Epithelial cell of esophagus (primary cell): Measurements from ENCODE around the gene PNKD.

Experiments used
- DNase-seq: peaks from one replicate; pipeline ENCODE4 v3.0.0; 2010; ENCODE audit warnings: low read depth
- H3K4me3 ChIP-seq: 2 replicates; pipeline ENCODE4 v1.5.1; 2011; ENCODE audit warnings: mild to moderate bottlenecking, low read length, control low read depth
- TF ChIP-seq, protein P1 (sequence below): IDR thresholded peaks from 2 replicates; pipeline ENCODE4 v1.5.1; 2011; ENCODE audit warnings: low read depth, mild to moderate bottlenecking, low read length, control low read depth, inconsistent platforms; ENCODE audit not compliant: insufficient read depth; ENCODE audit errors: missing control alignments

The PNKD gene

DNA sequence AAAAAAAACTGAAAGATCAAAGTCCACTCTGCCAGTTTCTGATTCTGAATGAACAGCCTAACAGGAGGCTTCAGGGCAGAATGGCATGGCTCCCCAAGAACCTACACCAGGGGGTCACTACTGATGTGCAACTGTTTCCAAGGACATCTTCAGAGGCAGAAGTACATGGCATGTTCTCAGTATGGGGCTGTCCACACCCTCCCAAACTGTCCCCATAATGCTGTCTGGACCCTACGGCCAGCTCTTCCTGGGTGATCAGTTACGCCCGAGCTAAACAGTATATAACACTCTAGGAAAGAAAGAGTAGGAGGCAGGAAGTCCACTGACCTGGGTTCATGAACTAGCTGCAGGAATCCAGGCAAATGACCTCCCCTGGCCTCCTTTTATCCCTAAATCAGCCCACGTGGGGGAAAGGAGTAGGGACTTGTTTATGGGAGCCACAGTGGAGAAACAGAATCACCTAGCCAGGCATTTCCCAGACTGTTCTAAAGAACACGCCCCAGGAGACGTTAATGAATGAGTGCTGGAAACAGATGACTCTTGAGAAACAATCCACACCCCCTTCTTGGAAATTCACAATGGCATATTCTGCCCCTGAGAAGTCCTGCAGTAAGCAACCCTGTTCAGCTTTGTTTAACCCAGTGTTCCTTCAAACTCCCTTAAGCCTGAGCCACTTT, 19.5 kb downstream of the PNKD start:
- H3K4me3 ChIP-seq: peak overlapping the region; percentile 95
- peak; percentile 82 for DNase-seq
- TF ChIP-seq, protein P1, sequence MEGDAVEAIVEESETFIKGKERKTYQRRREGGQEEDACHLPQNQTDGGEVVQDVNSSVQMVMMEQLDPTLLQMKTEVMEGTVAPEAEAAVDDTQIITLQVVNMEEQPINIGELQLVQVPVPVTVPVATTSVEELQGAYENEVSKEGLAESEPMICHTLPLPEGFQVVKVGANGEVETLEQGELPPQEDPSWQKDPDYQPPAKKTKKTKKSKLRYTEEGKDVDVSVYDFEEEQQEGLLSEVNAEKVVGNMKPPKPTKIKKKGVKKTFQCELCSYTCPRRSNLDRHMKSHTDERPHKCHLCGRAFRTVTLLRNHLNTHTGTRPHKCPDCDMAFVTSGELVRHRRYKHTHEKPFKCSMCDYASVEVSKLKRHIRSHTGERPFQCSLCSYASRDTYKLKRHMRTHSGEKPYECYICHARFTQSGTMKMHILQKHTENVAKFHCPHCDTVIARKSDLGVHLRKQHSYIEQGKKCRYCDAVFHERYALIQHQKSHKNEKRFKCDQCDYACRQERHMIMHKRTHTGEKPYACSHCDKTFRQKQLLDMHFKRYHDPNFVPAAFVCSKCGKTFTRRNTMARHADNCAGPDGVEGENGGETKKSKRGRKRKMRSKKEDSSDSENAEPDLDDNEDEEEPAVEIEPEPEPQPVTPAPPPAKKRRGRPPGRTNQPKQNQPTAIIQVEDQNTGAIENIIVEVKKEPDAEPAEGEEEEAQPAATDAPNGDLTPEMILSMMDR: no peak

DNA sequence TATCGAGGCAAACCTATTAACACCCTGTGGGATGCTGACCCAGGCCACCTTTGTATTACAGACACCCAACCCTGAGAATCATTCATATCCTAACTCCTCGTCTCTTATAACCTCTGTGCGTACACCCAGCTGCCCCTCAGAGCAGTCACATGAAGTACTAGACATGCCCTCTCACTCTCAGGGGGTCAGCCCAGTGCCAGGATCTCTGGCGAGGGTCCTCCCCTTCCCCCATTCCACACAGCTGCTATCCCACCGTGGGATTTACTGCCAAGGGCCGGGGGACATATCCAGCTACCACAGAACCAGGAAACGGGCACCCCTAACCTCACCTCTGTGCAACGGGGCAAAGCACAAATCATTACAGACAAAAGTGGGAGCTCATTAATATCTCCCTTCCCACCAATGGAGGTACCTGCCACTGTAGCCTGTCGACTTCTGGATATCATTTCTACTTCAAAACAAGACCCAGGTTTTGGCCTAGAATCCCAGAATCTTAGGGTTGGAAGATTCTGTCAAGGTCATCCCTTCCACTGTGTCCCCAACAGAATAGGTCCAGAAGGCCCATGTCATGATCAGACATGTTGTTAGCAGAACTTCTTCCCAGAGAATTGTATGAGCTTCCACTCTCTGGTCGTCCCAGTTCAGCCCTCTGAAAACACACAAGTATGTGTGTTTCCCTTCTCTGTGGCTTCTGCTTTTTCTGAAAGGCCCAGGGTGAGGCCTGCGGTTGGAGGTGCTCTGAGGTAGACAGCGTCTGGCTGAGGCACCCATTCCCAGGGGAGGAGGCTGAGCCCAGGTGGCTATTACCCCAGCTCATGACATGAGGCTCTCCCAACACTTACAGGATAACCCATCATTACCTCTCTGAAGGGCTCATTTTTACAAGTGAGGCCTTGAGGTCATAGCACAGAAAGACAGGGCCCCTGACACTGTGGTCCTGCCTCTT, 20.3 kb downstream of the PNKD start:
- peak; percentile 39 for DNase-seq
- TF ChIP-seq, protein P1: no peak
- peak overlapping the region; percentile 95 for H3K4me3 ChIP-seq

DNA sequence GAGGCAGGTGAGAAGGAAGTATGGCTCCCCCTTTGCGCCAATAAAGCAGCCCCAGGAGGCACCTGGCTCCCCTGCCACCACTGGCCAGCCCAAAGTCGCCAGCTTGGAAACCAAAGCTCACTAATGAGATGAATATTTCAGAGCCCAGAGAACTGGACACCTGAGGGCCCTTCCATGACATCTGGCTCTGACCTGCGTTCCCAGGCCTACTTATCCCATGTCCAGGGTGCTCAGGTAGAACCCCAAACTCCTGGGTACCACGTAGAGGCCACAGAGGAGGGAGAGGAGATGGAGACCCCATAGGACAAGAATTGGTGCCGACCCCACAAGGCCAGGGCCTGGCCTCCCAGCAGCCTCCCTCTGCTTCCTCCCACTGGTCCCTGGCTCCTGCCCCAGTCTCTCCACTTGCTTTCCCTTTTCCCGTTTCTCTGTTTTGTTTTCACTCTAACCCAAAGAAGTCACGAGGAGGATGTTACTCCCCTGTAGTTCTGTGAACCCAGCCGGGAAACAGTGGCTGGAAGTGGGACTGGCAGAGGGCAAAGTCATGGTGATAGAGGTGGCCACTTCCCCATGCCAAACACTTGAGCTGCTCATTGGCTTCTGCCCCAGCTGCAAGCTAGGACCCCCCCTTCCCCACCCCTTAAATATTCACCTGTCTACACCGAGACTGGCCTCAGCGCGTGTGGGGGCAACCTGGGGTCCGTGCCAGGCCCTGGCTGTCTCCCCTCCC, 21.2 kb downstream of the PNKD start:
- TF ChIP-seq, protein P1: no peak
- peak overlapping the region; percentile 95 for H3K4me3 ChIP-seq
- no peak for DNase-seq

DNA sequence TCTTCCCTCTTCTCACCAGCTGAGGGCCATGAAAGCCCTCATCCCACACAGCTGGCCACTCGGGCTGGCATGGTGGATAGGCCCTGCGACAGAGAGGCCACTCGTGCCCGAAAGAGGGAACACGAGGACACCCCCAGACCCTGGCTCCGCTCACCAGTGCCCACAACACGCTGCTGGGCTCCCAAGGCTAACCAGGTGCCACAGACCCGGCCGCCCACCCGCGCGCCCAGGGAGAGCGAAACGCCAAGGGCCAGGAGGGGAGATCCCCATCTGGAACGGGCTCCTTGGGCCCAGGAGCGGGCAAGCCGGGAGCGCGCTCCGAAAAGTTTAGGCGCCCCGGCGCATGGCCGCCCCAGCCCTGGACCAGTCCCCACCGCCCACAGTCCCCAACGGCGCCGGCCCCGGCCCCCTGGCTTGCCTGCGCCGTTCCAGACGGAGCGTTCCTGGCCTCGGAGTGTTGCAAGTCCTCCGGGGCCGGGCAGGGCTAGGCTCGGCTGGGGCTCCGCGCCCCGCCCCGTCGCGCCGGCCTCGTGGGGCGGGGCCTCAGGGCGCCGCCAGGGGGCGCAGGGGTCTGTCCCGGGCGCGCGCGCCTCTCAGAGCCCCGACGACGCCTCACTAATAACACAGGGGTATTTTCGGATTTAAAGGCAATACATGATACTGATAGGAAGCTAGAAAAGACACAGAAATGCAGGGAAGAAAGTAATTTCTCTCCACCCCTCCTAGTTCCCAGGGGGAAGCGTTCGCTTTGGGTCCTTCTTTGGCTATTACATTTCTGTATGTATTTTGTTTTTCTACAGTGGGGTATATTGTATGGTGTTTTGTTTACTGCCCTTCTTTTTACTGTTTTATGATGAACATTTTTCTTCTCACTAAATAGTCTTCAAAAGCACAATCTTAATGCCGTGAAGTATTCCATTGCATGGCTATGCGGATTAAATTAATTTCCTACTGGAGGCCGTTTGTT, 22.0 kb downstream of the PNKD start, which contains the start of gene TMBIM1:
TMBIM1 (minus strand) TSS at position 456 of the 967 bp plus-strand sequence. CDS start 10,362 bp downstream, outside the sequence.
- peak; percentile 81 for DNase-seq
- H3K4me3 ChIP-seq: peak within 1 kb of the TSS; percentile 95
- TF ChIP-seq, protein P1: peak; percentile 44

DNA sequence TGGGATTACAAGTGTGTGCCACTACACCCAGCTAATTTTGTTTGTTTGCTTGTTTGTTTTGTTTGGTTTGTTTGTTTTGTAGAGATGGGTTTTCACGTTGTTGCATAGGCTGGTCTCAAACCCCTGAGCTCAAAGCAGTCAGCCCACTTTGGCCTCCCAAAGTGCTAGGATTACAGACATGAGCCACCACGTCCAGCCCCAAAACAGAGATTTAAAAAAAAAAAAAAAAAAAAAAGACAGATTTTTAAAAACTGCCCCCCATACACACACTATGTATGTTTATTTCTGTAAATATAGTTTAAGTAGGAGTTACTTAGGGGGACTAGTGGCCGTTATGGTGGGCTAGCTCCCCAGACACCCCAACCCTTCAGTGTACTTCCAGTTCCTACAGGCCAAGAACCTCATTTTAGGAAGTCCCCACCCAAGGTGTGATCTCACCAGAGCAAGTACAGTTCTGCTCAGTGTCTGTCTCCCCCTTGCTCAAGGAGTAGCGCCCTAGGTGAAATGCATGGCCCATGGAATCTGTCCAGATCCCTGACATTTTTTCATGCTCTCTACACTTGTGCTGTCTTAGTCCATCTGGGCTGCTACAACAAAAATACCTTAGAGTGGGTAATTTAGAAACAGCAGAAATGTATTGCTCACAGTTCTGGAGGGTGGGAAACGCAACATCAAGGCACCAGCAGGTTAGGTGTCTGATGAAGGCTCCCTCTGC, 23.6 kb downstream of the PNKD start:
- DNase-seq: peak; percentile 55
- TF ChIP-seq, protein P1: no peak
- H3K4me3 ChIP-seq: no peak overlapping the region
